K562 treated with DMSO at 1 percent for 4 hours (cell line): Measurements from ENCODE around the gene MAP3K7CL. TPM values are rescaled to one million over a fixed set of nuclear protein-coding genes. Genes with fewer than 3 reads are reported as not detected.

Experiments
- total RNA-seq: library from RNA; unstranded; fragments of 300-600 nt; gene quantifications from 2 replicates; pipeline ENCODE4 v1.2.3, GENCODE V29; 2022; ENCODE audit not compliant: insufficient read depth

The MAP3K7CL gene
- total RNA-seq: not detected in 2 replicates

DNA sequence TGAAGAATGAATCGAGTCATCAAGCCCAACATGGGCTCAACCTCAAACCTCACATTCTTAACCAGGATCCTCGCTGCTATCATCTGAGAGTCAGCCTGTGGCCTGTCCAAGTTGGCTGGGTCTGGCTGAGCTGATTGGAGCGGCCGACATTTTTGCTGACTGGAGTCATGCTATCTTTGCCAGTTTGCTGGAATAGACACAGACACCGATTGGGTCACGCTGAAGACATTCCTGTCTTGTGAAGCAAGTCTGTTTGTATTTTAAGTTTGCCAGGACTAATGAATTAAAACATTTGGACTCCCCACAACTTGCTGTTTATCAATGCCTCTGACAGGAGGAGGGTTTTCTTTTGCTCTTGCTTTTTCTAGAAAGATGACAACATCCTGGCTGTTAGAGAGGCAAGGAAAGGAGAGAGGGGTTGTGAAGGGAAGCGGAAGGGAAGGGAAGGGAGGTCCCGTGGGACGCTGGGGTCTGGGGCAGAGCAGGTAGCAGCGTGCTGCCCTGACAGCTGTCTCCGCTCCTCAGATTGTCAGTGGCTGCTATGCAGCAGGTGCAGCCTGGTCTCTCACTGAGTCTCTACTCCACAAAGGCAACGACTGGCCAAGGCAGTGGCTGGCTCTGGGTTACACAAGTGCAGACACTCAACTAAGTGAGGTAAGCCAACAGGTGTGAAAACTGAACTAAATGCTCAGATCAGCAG lies at the start of gene MAP3K7CL:
TSS of gene MAP3K7CL (plus strand) at position 375 of the 700 bp plus-strand sequence. CDS start 2,701 bp downstream, outside the sequence.

Other genes starting within 250 kb of the MAP3K7CL start
- 12.0 and 12.4 TPM in 2 replicates for gene LTN1, start 137.8 kb upstream of the MAP3K7CL start, total RNA-seq
- gene RWDD2B, start 111.3 kb upstream of the MAP3K7CL start, total RNA-seq: 5.4 and 5.7 TPM in 2 replicates
- gene USP16, start 106.0 kb upstream of the MAP3K7CL start, total RNA-seq: 26.0 and 30.2 TPM in 2 replicates
- 328 and 333 TPM in 2 replicates for gene CCT8, start 57.0 kb upstream of the MAP3K7CL start, total RNA-seq
- gene BACH1, start 168.3 kb downstream of the MAP3K7CL start, total RNA-seq: 25.7 and 30.8 TPM in 2 replicates